Naive B cell (primary cell): ENCODE results near the gene PODXL2. TPM values are rescaled to one million over a fixed set of nuclear protein-coding genes. Genes with fewer than 3 reads are reported as not detected.

ENCODE experiments used
- ATAC-seq, 2 donors: fragments of 150-1000 bp; cut with Tn5 transposase; 2 replicates each; pipeline ENCODE4 v1.10.0; 2021; ENCODE audit warnings: low read depth in 2 of 2, mild to moderate bottlenecking in 2 of 2, moderate library complexity in 2 of 2
- DNase-seq: peaks from one replicate; pipeline ENCODE4 v3.0.0; 2022
- H3K27ac Mint-ChIP-seq, 6 donors: one replicate each; pipeline ENCODE4 v1.8.0; 2020 to 2022; ENCODE audit warnings: mild to moderate bottlenecking in 6 of 6, mixed read lengths in 6 of 6, moderate library complexity in 5 of 6, inconsistent platforms in 2 of 6
- H3K27me3 Mint-ChIP-seq, 3 donors: one replicate each; pipeline ENCODE4 v1.8.0; 2021 to 2022; ENCODE audit warnings: mixed read lengths in 3 of 3, mild to moderate bottlenecking in 1 of 3
- H3K36me3 Mint-ChIP-seq, 2 donors: one replicate each; pipeline ENCODE4 v1.8.0; 2020 to 2022; ENCODE audit warnings: mixed read lengths in 2 of 2, inconsistent platforms in 1 of 2, mild to moderate bottlenecking in 1 of 2
- H3K4me1 Mint-ChIP-seq, 3 donors: one replicate each; pipeline ENCODE4 v1.8.0; 2020 to 2022; ENCODE audit warnings: mixed read lengths in 3 of 3, inconsistent platforms in 1 of 3, mild to moderate bottlenecking in 1 of 3, moderate library complexity in 1 of 3
- H3K4me3 Mint-ChIP-seq, 8 donors: one replicate each; pipeline ENCODE4 v1.8.0; 2020 to 2022; ENCODE audit warnings: mild to moderate bottlenecking in 8 of 8, mixed read lengths in 8 of 8, moderate library complexity in 8 of 8, inconsistent platforms in 2 of 8
- H3K9me3 Mint-ChIP-seq, 7 donors: one replicate each; pipeline ENCODE4 v1.8.0; 2020 to 2022; ENCODE audit warnings: mixed read lengths in 7 of 7, mild to moderate bottlenecking in 5 of 7, inconsistent platforms in 2 of 7, moderate library complexity in 1 of 7
- polyA plus RNA-seq, 6 donors: library from polyadenylated mRNA; unstranded; fragments of 300-500 nt; fragmentation: Illumina TruSeq; gene quantifications; one replicate each; pipeline ENCODE4 v1.2.3, GENCODE V29; 2021; ENCODE audit warnings: low read depth in 6 of 6

The PODXL2 gene
- polyA plus RNA-seq, 6 donors from 2014 or later: 1.8 to 5.8 (median 2.8) TPM

- ATAC-seq: no peak
- Mint-ChIP-seq H3K9me3 (no peaks in the 10 kb centered on the region), H3K36me3 (peaks cover 36 to 59% of the 10 kb centered on the region in 2 donors), H3K4me1 (peaks cover 7 to 24% (median 22%) of the 10 kb centered on the region in 3 donors), H3K27me3 (no peaks in the 10 kb centered on the region), H3K4me3 (no peak overlapping the region), H3K27ac (peak overlapping the region in 1 of 6 donors; percentile 22)
- DNase-seq: no peak
Observed at GRCh38 chr3:127611251-127611650, 17.7 kb upstream of the PODXL2 start.

GRCh38 chr3:127612966-127613365, 16.0 kb upstream of the PODXL2 start:
- Mint-ChIP-seq H3K36me3 (peaks cover 38 to 63% of the 10 kb centered on the region in 2 donors), H3K4me3 (peak overlapping the region in 1 of 8 donors; percentile 56), H3K27me3 (no peaks in the 10 kb centered on the region), H3K9me3 (no peaks in the 10 kb centered on the region), H3K4me1 (peaks cover 7 to 24% (median 22%) of the 10 kb centered on the region in 3 donors), H3K27ac (no peak overlapping the region)
- no peak for DNase-seq
- ATAC-seq: no peak

- Mint-ChIP-seq H3K27me3 (no peaks in the 10 kb centered on the region), H3K27ac (no peak overlapping the region), H3K4me3 (no peak overlapping the region), H3K4me1 (peaks cover 9 to 23% (median 22%) of the 10 kb centered on the region in 3 donors), H3K36me3 (peaks cover 38 to 63% of the 10 kb centered on the region in 2 donors), H3K9me3 (no peaks in the 10 kb centered on the region)
- no peak for DNase-seq
- no peak for ATAC-seq
Observed at GRCh38 chr3:127613406-127613805, 15.6 kb upstream of the PODXL2 start.

- Mint-ChIP-seq H3K4me1 (peaks cover 3 to 7% (median 6%) of the 10 kb centered on the region in 3 donors), H3K36me3 (peaks cover 39 to 65% of the 10 kb centered on the region in 2 donors), H3K4me3 (no peak overlapping the region), H3K27ac (no peak overlapping the region), H3K9me3 (no peaks in the 10 kb centered on the region), H3K27me3 (no peaks in the 10 kb centered on the region)
- DNase-seq: no peak
- no peak for ATAC-seq
Observed at GRCh38 chr3:127614928-127615589, 13.9 kb upstream of the PODXL2 start.

GRCh38 chr3:127615631-127616305, 13.2 kb upstream of the PODXL2 start:
- peak overlapping the region in 1 of 6 donors; percentile 22 for H3K27ac Mint-ChIP-seq
- H3K27me3 Mint-ChIP-seq: no peaks in the 10 kb centered on the region
- peak overlapping the region in 1 of 8 donors; percentile 48 for H3K4me3 Mint-ChIP-seq
- no peaks in the 10 kb centered on the region for H3K9me3 Mint-ChIP-seq
- DNase-seq (no peak), ATAC-seq (no peak)
- H3K4me1 Mint-ChIP-seq: peaks cover 0 to 3% (median 0%) of the 10 kb centered on the region in 3 donors
- H3K36me3 Mint-ChIP-seq: peaks cover 43 to 65% of the 10 kb centered on the region in 2 donors

GRCh38 chr3:127616836-127617605, 12.0 kb upstream of the PODXL2 start:
- ATAC-seq (no peak), DNase-seq (no peak)
- Mint-ChIP-seq H3K4me1 (peaks cover 0 to 3% (median 0%) of the 10 kb centered on the region in 3 donors), H3K36me3 (peaks cover 54 to 65% of the 10 kb centered on the region in 2 donors), H3K27me3 (no peaks in the 10 kb centered on the region), H3K9me3 (no peaks in the 10 kb centered on the region), H3K27ac (peak overlapping the region in 1 of 6 donors; percentile 53), H3K4me3 (no peak overlapping the region)

- H3K4me3 Mint-ChIP-seq: peak overlapping the region in 1 of 8 donors; percentile 47
- peaks cover 0 to 3% (median 0%) of the 10 kb centered on the region in 3 donors for H3K4me1 Mint-ChIP-seq
- H3K27me3 Mint-ChIP-seq: no peaks in the 10 kb centered on the region
- H3K9me3 Mint-ChIP-seq: no peaks in the 10 kb centered on the region
- H3K36me3 Mint-ChIP-seq: peaks cover 44 to 54% of the 10 kb centered on the region in 2 donors
- H3K27ac Mint-ChIP-seq: peak overlapping the region in 2 of 6 donors; percentile 44 to 92
- ATAC-seq (no peak), DNase-seq (no peak)
Observed at GRCh38 chr3:127618891-127619290, 10.1 kb upstream of the PODXL2 start.

GRCh38 chr3:127620637-127621375, 8.2 kb upstream of the PODXL2 start:
- Mint-ChIP-seq H3K27ac (peak overlapping the region in 2 of 6 donors; percentile 10 to 70), H3K4me3 (no peak overlapping the region), H3K36me3 (peaks cover 41 to 43% of the 10 kb centered on the region in 2 donors), H3K4me1 (peaks cover 0 to 3% (median 0%) of the 10 kb centered on the region in 3 donors), H3K9me3 (no peaks in the 10 kb centered on the region), H3K27me3 (no peaks in the 10 kb centered on the region)
- DNase-seq: no peak
- no peak for ATAC-seq

GRCh38 chr3:127622031-127622430, 7.0 kb upstream of the PODXL2 start:
- DNase-seq (no peak), ATAC-seq (no peak)
- Mint-ChIP-seq H3K4me1 (peaks cover 0 to 3% (median 3%) of the 10 kb centered on the region in 3 donors), H3K27ac (peak overlapping the region in 2 of 6 donors; percentile 31 to 84), H3K4me3 (peak overlapping the region in 1 of 8 donors; percentile 7), H3K9me3 (no peaks in the 10 kb centered on the region), H3K36me3 (peaks cover 31 to 34% of the 10 kb centered on the region in 2 donors), H3K27me3 (no peaks in the 10 kb centered on the region)

GRCh38 chr3:127622772-127623576, 6.0 kb upstream of the PODXL2 start:
- Mint-ChIP-seq H3K4me1 (peaks cover 0 to 4% (median 3%) of the 10 kb centered on the region in 3 donors), H3K27me3 (peaks cover 0 to under 1% (median 0%) of the 10 kb centered on the region in 3 donors), H3K27ac (peak overlapping the region in 1 of 6 donors; percentile 6), H3K4me3 (no peak overlapping the region), H3K36me3 (peaks cover 24 to 31% of the 10 kb centered on the region in 2 donors), H3K9me3 (no peaks in the 10 kb centered on the region)
- ATAC-seq: no peak
- DNase-seq: no peak

- Mint-ChIP-seq H3K4me1 (peaks cover 0 to 11% (median 4%) of the 10 kb centered on the region in 3 donors), H3K27me3 (peaks cover 0 to 9% (median 6%) of the 10 kb centered on the region in 3 donors), H3K4me3 (no peak overlapping the region), H3K9me3 (no peaks in the 10 kb centered on the region), H3K36me3 (peaks cover 13 to 20% of the 10 kb centered on the region in 2 donors), H3K27ac (peak overlapping the region in 1 of 6 donors; percentile 54)
- DNase-seq (no peak), ATAC-seq (no peak)
Observed at GRCh38 chr3:127624063-127624462, 4.9 kb upstream of the PODXL2 start.

- peaks cover 3 to 12% of the 10 kb centered on the region in 2 donors for H3K36me3 Mint-ChIP-seq
- H3K27ac Mint-ChIP-seq: no peak overlapping the region
- DNase-seq: no peak
- H3K4me1 Mint-ChIP-seq: peaks cover 15 to 23% (median 17%) of the 10 kb centered on the region in 3 donors
- no peaks in the 10 kb centered on the region for H3K9me3 Mint-ChIP-seq
- peaks cover 12 to 23% (median 14%) of the 10 kb centered on the region in 3 donors for H3K27me3 Mint-ChIP-seq
- H3K4me3 Mint-ChIP-seq: no peak overlapping the region
- no peak for ATAC-seq
Observed at GRCh38 chr3:127625821-127626220, 3.2 kb upstream of the PODXL2 start.
